Loucy (cell line): ENCODE results near the gene SLC31A1.

ENCODE experiments used
- CTCF ChIP-seq: fragments of 200-600 bp; sonication (generic); conservative IDR thresholded peaks from 2 replicates; pipeline ENCODE4 v1.5.1; 2014; ENCODE audit warnings: mild to moderate bottlenecking, antibody characterized with exemption, low read length
- EZH2phosphoT487 ChIP-seq: fragments of 200-600 bp; IDR thresholded peaks from 2 replicates; pipeline ENCODE4 v1.6.1; 2018; ENCODE audit warnings: antibody characterized with exemption, mild to moderate bottlenecking, moderate library complexity, borderline replicate concordance

- TF ChIP-seq CTCF (no peak), EZH2phosphoT487 (no peak)
Observed at GRCh38 chr9:113210815-113211214, 10.5 kb upstream of the SLC31A1 start.
